Thoracic aorta (tissue), 2 donors: ENCODE results near the gene CCDC28B. TPM values are rescaled to one million over a fixed set of nuclear protein-coding genes. Genes with fewer than 3 reads are reported as not detected.

Experiments
- ATAC-seq: fragments of 150-250 bp; one replicate; pipeline ENCODE4 v1.8.0; 2017; ENCODE audit warnings: low read depth; ENCODE audit not compliant: insufficient number of reproducible peaks, low FRiP score
- DNase-seq: peaks from one replicate; pipeline ENCODE4 v3.0.0-alpha.2; 2020; ENCODE audit warnings: low spot score
- H3K27ac ChIP-seq, 2 donors: fragments of 200-600 bp; sonication (generic); 1 replicate in 1 of 2; 2 replicates in 1 of 2; pipeline ENCODE4 v1.5.1; 2016; ENCODE audit warnings: mild to moderate bottlenecking in 2 of 2, moderate library complexity in 2 of 2
- H3K27me3 ChIP-seq: fragments of 200-600 bp; sonication (generic); replicated peaks from 2 replicates; pipeline ENCODE4 v1.6.0; 2016; ENCODE audit warnings: mild to moderate bottlenecking; ENCODE audit not compliant: insufficient read depth
- H3K36me3 ChIP-seq: fragments of 200-600 bp; sonication (generic); one replicate; pipeline ENCODE4 v1.5.1; 2016
- H3K4me1 ChIP-seq, 2 donors: fragments of 200-600 bp; sonication (generic); 1 replicate in 1 of 2; 2 replicates in 1 of 2; pipeline versions ENCODE4 v1.5.1 to v1.6.0; 2016; ENCODE audit warnings: low read depth in 2 of 2, mild to moderate bottlenecking in 1 of 2; ENCODE audit not compliant: control insufficient read depth in 1 of 2
- H3K4me3 ChIP-seq: fragments of 200-600 bp; sonication (generic); 2 replicates; pipeline ENCODE4 v1.5.1; 2016; ENCODE audit warnings: mild to moderate bottlenecking
- H3K9me3 ChIP-seq: fragments of 200-600 bp; sonication (generic); 2 replicates; pipeline ENCODE4 v1.5.1; 2016
- total RNA-seq, 2 donors: library from RNA; depleted of rRNA; stranded (reverse); fragments of >200 nt; gene quantifications; one replicate each; pipeline versions ENCODE4 v1.1.0 to v1.2.3, GENCODE V29; 2016
- TF ChIP-seq, protein P1 (sequence below): fragments of 200-600 bp; sonication (generic); IDR thresholded peaks from one replicate; pipeline ENCODE4 v1.5.1; 2019; ENCODE audit warnings: antibody characterized with exemption

Gene CCDC28B
- total RNA-seq, 2 donors from 2014 or later = 2.0 TPM; not detected in 1

DNA sequence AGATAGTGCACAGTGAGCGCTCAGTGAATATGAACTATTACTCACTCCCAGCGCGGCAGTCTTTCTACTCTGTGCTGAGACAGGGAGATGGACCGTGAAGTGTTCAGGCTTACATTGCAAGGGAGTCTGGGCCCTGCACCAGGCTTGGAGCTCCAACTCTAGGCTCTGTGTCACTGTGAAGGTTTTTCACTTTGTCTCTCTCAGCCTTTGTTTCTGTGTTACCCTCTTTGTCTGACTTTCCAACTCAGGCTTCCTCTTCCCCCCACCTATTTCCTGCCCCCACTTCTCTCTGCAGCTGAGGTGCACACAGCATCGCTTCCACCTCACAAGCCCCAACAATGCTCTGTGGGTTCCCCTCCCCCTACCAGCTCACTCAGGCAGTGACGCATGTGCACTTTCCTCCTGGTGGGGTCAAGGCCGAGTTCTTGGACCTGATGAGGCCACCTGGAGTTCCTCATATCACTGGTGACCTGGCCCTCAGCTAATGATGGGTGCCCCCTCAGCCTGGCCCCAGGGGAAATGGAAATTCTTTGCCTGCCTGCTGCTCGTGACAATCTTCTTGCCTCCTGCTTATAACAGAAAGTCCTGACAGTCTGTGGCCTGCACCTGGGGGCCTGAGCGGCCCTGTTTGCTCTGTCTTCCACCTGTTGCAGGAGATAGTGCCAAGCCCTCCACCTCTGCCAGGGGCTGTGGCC, 49.6 kb downstream of the CCDC28B start:
- no peak for ATAC-seq
- peaks cover 6 to 20% of the 10 kb centered on the region in 2 donors for H3K4me1 ChIP-seq

GRCh38 chr1:32250893-32251716, 50.7 kb downstream of the CCDC28B start, which contains the start of gene LCK:
Gene LCK, plus strand, starts transcription at chr1:32251265. Its CDS starts 23,065 bp downstream, at chr1:32274330.
- peaks cover 6 to 20% of the 10 kb centered on the region in 2 donors for H3K4me1 ChIP-seq
- H3K27me3 ChIP-seq = no peaks in the 10 kb centered on the region
- H3K4me3 ChIP-seq = peak within 1 kb of the TSS; percentile 30
- TF ChIP-seq, protein P1, sequence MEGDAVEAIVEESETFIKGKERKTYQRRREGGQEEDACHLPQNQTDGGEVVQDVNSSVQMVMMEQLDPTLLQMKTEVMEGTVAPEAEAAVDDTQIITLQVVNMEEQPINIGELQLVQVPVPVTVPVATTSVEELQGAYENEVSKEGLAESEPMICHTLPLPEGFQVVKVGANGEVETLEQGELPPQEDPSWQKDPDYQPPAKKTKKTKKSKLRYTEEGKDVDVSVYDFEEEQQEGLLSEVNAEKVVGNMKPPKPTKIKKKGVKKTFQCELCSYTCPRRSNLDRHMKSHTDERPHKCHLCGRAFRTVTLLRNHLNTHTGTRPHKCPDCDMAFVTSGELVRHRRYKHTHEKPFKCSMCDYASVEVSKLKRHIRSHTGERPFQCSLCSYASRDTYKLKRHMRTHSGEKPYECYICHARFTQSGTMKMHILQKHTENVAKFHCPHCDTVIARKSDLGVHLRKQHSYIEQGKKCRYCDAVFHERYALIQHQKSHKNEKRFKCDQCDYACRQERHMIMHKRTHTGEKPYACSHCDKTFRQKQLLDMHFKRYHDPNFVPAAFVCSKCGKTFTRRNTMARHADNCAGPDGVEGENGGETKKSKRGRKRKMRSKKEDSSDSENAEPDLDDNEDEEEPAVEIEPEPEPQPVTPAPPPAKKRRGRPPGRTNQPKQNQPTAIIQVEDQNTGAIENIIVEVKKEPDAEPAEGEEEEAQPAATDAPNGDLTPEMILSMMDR = no peak
- no peaks in the 10 kb centered on the region for H3K36me3 ChIP-seq
- H3K27ac ChIP-seq = no peak within 1 kb of the TSS
- DNase-seq = no peak
- H3K9me3 ChIP-seq = no peaks in the 10 kb centered on the region
- ATAC-seq = no peak

More for the DNA sequence above, 49.6 kb downstream of the CCDC28B start:
- Histone ChIP-seq H3K27me3 (no peaks in the 10 kb centered on the region), H3K27ac (no peak overlapping the region), H3K4me3 (no peak overlapping the region), H3K9me3 (no peaks in the 10 kb centered on the region), H3K36me3 (no peaks in the 10 kb centered on the region)
- DNase-seq = no peak
- TF ChIP-seq, protein P1 = no peak

Other genes starting within 250 kb of the CCDC28B start
- gene KHDRBS1, start 186.7 kb upstream of the CCDC28B start, total RNA-seq = 10 to 100 TPM; 45.5 to 82.6 TPM
- 1 to 10 TPM; 5.1 to 5.8 TPM for gene TMEM39B, start 127.7 kb upstream of the CCDC28B start, total RNA-seq
- 10 to 100 TPM; 30.6 to 53.3 TPM for gene KPNA6, start 92.5 kb upstream of the CCDC28B start, total RNA-seq
- gene TXLNA, start 20.9 kb upstream of the CCDC28B start, total RNA-seq = 10 to 100 TPM; 57.5 to 89.5 TPM
- 1 to 10 TPM in 1 of 2 donors, not detected in 1; 1.4 TPM for gene IQCC, start 5.1 kb downstream of the CCDC28B start, total RNA-seq
- not detected for gene DCDC2B, start 8.5 kb downstream of the CCDC28B start, total RNA-seq
- 10 to 100 TPM in 1 of 2 donors, 1 to 10 TPM in 1; 9.5 to 20.0 TPM for gene TMEM234, start 21.8 kb downstream of the CCDC28B start, total RNA-seq
- 100 to 1,000 TPM; 105 to 114 TPM for gene EIF3I, start 21.8 kb downstream of the CCDC28B start, total RNA-seq
- 1 to 10 TPM in 1 of 2 donors, under 1 TPM in 1; 0.78 to 6.1 TPM for gene FAM167B, start 46.6 kb downstream of the CCDC28B start, total RNA-seq
- gene LCK, start 50.7 kb downstream of the CCDC28B start, total RNA-seq = 10 to 100 TPM in 1 of 2 donors, 1 to 10 TPM in 1; 4.1 to 10.5 TPM
- gene HDAC1, start 91.5 kb downstream of the CCDC28B start, total RNA-seq = 10 to 100 TPM; 50.9 to 52.0 TPM
- 10 to 100 TPM in 1 of 2 donors, 1 to 10 TPM in 1; 3.7 to 10.9 TPM for gene MARCKSL1, start 135.6 kb downstream of the CCDC28B start, total RNA-seq
- 10 to 100 TPM; 11.8 to 12.0 TPM for gene FAM229A, start 161.9 kb downstream of the CCDC28B start, total RNA-seq
- gene TSSK3, start 161.9 kb downstream of the CCDC28B start, total RNA-seq = 1 to 10 TPM; 1.1 to 2.3 TPM
- 10 to 100 TPM; 70.8 to 84.9 TPM for gene BSDC1, start 193.8 kb downstream of the CCDC28B start, total RNA-seq